ENCODE measurements around the gene XRCC2.

Gene XRCC2

DNA sequence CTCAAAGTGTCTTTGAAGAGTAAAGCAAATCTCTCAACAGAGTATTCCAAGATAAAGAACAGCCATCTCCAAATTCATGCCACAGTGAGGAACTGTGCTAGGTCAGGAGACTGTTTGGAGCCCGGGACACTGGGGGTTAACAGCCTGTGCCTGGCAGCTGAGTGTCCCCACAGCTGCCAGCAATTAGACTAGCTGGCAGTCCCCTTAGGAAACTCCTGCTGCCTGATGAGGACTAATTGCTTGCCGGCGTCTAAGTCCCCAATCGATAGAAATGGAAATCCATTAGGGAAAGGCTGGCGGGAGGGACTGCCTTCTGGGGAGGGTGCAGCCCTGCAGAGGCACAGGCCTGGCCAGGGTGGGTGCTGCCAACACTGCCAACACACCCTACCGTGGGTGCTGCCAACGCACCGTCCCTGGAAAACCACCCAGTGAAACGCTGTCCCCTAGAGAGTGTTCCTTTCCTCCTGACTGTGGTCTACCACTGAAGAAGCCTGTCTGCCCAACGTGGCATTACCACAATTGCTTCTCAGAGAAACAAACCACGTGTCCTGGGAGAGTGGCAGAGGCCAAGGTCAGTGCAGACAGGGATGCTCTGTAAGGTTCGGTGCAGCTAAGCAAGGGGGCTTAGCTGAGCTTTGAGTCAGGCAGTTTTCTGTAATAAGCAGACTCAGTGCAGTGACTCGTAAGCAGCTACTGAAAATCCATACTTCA is 60.8 kb downstream of the XRCC2 start:
- no peak for DNase-seq (ENCODE audit: low read depth in 2 of 2)

DNA sequence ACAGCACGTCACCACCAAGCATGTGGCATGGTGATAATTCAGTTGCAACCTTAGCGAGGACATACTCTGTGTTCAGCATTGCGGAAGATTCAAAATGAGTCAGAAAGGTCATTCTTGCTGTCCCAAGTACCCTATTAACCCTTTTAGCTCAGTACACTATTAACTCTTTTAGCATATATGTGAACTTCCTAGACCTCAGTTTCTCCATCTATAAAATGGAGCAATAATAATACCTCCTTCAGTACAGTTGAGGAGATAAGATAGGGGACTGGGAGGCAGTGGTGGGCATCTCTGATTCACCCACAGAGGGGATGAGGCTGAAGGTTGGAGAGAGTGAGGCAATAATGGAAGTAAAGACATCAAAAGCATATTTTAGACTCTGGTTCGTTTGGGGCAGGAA is 67.3 kb downstream of the XRCC2 start:
- DNase-seq (ENCODE audit: low read depth in 2 of 2) = no peak

DNA sequence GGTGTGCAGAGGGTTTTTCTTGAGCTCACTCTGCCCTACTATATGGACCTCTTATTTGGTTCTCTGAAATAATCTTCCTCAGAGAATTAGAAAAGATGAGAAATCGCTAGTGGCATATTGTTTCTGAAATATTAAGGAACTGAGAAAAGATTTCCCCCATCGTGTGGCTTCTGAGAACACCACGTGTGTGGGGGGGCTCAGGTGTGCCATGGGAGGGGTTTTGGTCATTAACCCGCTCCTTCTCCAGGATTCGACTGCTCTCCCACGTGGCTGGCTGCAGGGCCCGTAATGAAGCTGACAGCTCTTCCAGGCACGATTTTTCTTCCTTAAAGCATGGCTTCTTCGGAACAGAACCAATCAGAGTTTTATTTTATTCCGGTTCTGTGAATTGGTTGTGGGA is 67.7 kb downstream of the XRCC2 start:
- no peak for DNase-seq (ENCODE audit: low read depth in 2 of 2)

DNA sequence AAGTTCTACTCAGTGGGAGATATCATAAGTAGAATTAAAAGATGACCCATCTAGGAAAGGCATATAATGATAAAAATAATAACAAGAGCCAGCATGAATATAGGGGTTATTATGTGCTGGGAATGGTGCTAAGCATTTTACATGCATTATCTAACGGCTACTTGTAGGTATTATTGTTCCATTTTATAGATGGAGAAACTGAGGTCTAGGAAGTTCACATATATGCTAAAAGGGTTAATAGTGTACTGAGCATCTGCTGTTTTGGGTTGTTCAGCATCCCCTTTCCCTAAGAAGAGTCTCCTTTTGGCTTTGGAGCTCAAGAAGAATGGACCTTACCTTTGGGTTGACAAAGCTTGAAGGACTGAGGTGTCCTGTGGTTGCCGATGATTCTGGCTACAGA is 68.9 kb downstream of the XRCC2 start:
- no peak for DNase-seq (ENCODE audit: low read depth in 2 of 2)

DNA sequence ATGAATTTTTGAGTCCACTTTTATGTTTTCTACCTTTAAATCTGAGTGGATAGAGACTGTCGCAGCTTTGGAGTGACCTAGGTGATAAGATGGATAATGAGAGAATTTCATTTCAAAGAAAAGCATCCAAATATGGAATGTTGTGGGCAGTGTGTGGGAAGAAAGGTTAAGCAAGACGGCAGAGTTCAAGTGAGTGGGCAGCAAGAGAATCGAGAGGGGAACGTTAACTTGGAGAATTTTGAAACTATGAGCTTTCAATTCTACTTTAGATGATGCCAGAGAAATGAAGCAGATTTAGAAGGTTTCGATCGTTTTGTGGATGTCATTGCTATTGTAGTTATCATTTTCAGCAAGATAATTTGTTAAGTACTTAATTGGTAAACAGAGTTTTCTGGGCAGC is 73.0 kb downstream of the XRCC2 start:
- no peak for DNase-seq (ENCODE audit: low read depth in 2 of 2)

DNA sequence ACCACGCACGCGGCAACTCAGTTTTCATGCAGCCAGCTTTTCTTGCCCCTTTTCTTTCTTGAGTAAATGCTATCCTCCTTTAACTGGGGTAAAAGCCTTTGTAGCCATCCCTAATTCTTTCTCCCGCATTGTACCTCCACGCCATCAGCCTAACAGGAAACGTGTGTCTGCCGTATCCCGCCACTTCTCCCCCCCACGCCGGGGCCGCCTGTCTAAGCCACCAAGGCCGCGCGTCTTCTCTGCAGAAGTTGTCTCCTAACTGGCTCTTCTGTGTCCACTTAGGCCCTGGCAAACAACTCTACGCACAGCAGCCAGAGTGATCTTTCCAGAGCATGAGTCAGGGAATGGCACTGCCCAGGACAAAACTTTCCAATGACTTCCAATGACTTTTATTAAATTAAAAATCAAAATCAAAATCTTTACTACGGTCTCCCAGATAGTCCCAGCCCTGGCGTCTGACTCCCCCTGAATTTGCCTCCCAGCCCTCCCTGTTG is 74.6 kb downstream of the XRCC2 start:
- no peak for DNase-seq (ENCODE audit: low read depth in 2 of 2)

DNA sequence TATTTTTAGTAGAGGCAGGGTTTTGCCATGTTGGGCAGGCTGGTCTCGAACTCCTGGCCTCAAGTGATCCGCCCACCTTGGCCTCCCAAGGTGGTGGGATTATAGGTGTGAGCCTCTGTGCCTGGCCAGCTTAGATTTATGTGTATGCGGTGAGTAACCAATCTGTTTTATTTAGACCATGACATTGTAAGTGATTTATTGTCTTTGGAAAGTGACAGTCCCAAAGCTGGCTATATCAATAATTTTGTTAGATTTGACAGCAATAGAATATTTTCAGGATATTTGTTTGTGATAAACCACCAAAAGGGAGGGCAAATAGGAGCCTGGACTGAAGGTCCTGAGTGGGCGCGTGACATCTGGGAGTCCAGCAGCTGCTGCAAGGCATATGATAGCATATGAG is 75.7 kb downstream of the XRCC2 start:
- no peak for DNase-seq (ENCODE audit: low read depth in 2 of 2)

DNA sequence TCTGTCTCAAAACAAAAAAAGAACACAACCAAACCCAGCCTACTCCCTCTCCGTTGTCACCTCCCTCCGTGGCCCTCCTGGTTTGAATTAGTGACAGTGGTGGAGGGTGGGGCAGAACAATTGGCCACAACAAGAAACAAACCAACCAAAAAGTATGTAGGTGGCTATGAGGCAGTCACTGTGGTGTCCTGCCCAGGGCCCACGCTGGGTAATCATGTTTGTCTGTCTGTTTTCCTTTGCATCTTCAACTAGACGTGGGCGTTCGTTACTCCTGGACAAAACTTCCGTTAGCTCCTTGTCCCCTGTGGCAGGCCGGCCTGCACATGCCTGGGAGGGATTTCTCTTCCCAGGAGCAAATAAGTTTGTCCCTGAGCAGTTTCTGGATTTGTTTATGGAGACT is 78.4 kb downstream of the XRCC2 start:
- no peak for DNase-seq (ENCODE audit: low read depth in 2 of 2)

DNA sequence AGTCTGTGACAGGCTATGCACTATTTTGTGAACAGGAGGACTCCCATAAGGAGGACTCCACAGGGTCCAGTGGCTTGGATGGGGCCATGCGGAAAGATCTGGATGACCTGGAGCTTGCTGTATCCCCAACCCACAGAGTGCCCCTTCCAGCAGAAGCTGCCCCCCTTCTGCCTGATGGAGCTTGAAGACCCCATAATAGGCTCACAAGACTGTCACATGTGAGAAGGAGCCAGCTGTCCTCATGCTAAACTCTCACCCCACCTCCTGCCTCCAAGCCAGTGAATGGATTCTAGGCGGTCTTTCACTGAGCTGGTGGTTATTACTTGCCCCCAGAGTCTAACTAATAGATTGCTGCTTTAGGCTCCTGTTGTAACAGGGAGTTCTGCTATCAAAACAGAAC is 79.1 kb downstream of the XRCC2 start:
- no peak for DNase-seq (ENCODE audit: low read depth in 2 of 2)
